ENCODE results near the gene C12orf57. TPM values are rescaled to one million over a fixed set of nuclear protein-coding genes. Genes with fewer than 3 reads are reported as not detected.

The C12orf57 gene
- total RNA-seq, 4 donors from 2014 or later = 303 to 452 (median 386) TPM

DNA sequence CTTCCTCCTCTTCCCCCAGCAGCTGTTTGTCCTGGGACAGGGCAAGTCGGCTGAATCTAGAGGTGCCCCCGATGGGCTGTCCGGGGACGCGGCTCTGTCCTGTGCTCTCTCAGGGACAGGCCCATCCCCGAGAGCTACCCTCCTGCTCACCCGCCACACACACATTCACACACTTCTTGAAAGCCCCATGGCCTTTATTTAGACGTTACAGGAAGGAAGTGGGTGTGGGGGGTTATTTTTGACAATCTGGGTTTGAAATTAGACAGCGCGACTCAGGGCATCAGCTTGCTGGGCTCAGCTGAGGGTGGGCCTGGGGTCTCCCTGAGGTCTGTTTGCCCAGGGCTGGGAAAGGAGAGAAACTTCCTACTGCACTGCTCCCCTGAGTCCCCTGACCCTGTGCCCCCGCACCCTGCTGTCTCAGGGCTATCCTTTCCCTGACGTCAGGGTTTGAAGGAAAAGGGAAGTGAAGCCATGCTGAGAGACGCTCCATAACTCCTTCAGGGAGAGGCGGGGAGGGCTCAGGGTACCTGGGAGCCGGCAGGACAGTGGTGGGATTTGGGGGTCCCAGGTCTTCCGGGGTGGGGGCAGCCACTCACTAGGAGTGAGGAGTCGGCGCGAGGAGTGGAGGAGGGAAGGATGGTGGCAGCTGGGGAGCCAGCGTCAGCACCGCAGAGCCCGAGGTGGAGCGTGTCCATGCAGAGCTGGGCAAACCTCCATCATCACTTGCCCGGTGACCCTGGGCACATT, 15.4 kb downstream of the C12orf57 start:
- intact Hi-C loops (cut with DNase I; ENCODE audit: low total_unique reads) = no loop called here
- peak; percentile 38 for TF ChIP-seq POLR2A (IDR thresholded peaks at IDR 0.05)
- peak in 1 of 3 donors; percentile 43 for TF ChIP-seq POLR2AphosphoS5 (IDR thresholded peaks at IDR 0.05)
- TF ChIP-seq, protein P1, sequence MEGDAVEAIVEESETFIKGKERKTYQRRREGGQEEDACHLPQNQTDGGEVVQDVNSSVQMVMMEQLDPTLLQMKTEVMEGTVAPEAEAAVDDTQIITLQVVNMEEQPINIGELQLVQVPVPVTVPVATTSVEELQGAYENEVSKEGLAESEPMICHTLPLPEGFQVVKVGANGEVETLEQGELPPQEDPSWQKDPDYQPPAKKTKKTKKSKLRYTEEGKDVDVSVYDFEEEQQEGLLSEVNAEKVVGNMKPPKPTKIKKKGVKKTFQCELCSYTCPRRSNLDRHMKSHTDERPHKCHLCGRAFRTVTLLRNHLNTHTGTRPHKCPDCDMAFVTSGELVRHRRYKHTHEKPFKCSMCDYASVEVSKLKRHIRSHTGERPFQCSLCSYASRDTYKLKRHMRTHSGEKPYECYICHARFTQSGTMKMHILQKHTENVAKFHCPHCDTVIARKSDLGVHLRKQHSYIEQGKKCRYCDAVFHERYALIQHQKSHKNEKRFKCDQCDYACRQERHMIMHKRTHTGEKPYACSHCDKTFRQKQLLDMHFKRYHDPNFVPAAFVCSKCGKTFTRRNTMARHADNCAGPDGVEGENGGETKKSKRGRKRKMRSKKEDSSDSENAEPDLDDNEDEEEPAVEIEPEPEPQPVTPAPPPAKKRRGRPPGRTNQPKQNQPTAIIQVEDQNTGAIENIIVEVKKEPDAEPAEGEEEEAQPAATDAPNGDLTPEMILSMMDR (IDR thresholded peaks at IDR 0.05) = no peak
- TF ChIP-seq EP300 (IDR thresholded peaks at IDR 0.05; ENCODE audit: low read depth) = no peak
- DNase-seq = peak; percentile 75
- H3K27ac ChIP-seq = peak overlapping the region; percentile 57 to 95 (median 91)
- 60 to 89% methylated on average over 3 to 24 of the region's 24 CpGs for WGBS, 2 donors (ENCODE audit: low coverage in 1 of 2)
- no peak overlapping the region for H3K4me3 ChIP-seq
- H3K4me1 ChIP-seq = peaks cover 19 to 55% (median 33%) of the 10 kb centered on the region in 4 donors
- no peaks in the 10 kb centered on the region for H3K36me3 ChIP-seq
- H3K9me3 ChIP-seq = no peaks in the 10 kb centered on the region
- in situ Hi-C loops (cut with MboI; ENCODE audit: low pct_ligation_motif_present in 1 of 4, low pct_unique_long_range_greater_than_20kb in 1 of 4, low sequenced_read_pairs in 3 of 4) = no loop called here
- no peaks in the 10 kb centered on the region for H3K27me3 ChIP-seq

DNA sequence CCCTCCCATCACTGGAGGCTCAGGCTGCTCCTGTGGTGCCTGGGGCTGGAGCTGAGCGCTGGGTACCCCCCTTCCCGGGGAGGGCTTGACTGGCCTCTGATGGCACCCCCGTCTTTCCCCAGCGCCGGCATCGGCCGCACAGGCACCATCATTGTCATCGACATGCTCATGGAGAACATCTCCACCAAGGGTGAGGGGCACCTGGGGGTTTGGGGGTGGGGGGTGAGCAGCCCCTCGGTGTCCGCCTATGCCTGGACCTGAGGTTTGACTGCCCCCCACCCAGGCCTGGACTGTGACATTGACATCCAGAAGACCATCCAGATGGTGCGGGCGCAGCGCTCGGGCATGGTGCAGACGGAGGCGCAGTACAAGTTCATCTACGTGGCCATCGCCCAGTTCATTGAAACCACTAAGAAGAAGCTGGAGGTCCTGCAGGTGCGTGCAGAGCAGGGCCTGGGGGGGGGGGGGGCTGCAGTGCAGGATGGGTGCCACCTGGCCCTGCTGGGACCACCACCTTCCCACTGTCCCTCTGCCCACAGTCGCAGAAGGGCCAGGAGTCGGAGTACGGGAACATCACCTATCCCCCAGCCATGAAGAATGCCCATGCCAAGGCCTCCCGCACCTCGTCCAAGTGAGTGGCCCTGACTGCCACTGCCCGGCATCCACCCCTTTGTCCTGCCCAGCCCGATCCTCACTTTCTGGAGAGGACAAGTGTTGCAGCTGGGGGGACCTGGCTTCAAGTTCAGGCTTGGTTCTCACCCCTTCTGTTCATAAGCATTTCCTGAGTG, 16.2 kb downstream of the C12orf57 start:
- Histone ChIP-seq H3K4me1 (peaks cover 23 to 55% (median 35%) of the 10 kb centered on the region in 4 donors), H3K9me3 (no peaks in the 10 kb centered on the region), H3K4me3 (no peak overlapping the region), H3K27ac (peak overlapping the region; percentile 89 to 95 (median 94)), H3K36me3 (no peaks in the 10 kb centered on the region), H3K27me3 (no peaks in the 10 kb centered on the region)
- in situ Hi-C loops (cut with MboI; ENCODE audit: low pct_ligation_motif_present in 1 of 4, low pct_unique_long_range_greater_than_20kb in 1 of 4, low sequenced_read_pairs in 3 of 4) (no loop called here), intact Hi-C loops (cut with DNase I; ENCODE audit: low total_unique reads) (loop anchor here (10.0 kb wide), 1 partner anchor 145 kb away; the partner anchor contains the start of gene C1RL)
- TF ChIP-seq POLR2AphosphoS5 (IDR thresholded peaks at IDR 0.05) = no peak
- TF ChIP-seq EP300 (IDR thresholded peaks at IDR 0.05; ENCODE audit: low read depth) = no peak
- TF ChIP-seq, protein P1 (IDR thresholded peaks at IDR 0.05) = no peak
- no peak for TF ChIP-seq POLR2A (IDR thresholded peaks at IDR 0.05)
- WGBS, 2 donors (ENCODE audit: low coverage in 1 of 2) = 86% methylated on average over 16 of the region's 26 CpGs; no CpG with 5 or more reads in 1 of the 2 donors
- no peak for DNase-seq

DNA sequence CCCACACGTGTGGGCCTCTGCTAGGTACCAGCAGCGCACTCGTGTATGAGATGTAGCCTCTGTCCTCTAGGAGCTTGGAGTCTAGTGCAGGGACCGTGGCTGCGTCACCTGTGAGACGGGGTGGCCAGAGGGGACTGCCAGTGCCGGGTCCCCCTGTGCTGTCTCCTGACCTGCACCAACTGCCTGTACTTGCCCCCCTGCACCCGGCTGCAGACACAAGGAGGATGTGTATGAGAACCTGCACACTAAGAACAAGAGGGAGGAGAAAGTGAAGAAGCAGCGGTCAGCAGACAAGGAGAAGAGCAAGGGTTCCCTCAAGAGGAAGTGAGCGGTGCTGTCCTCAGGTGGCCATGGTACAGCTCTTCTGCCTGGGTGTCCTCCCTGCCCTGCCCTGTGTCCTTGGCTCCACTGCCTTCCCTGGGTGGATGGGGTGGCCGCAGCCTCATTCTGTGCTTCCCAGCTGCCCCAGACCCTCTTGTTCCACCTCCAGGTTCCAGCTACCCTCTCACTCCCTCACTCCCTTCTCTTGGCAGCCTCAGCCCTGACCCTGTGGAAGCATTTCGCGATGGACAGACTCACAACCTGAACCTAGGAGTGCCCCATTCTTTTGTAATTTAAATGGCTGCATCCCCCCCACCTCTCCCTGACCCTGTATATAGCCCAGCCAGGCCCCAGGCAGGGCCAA, 16.9 kb downstream of the C12orf57 start:
- Histone ChIP-seq H3K27me3 (no peaks in the 10 kb centered on the region), H3K36me3 (peaks cover 0 to under 1% (median 0%) of the 10 kb centered on the region in 4 donors), H3K27ac (peak overlapping the region; percentile 89 to 95 (median 94)), H3K4me1 (peaks cover 23 to 57% (median 38%) of the 10 kb centered on the region in 4 donors), H3K9me3 (no peaks in the 10 kb centered on the region), H3K4me3 (peak overlapping the region in 2 of 4 donors; percentile 54 to 62)
- in situ Hi-C loops (cut with MboI; ENCODE audit: low pct_ligation_motif_present in 1 of 4, low pct_unique_long_range_greater_than_20kb in 1 of 4, low sequenced_read_pairs in 3 of 4) = no loop called here
- intact Hi-C loops (cut with DNase I; ENCODE audit: low total_unique reads) = loop anchor here (10.0 kb wide), 1 partner anchor 144 kb away; the partner anchor contains the start of gene C1RL
- 35 to 74% methylated on average over 2 to 12 of the region's 13 CpGs for WGBS, 2 donors (ENCODE audit: low coverage in 1 of 2)
- peak; percentile 58 for DNase-seq
- TF ChIP-seq POLR2AphosphoS5 (IDR thresholded peaks at IDR 0.05) = no peak
- TF ChIP-seq, protein P1 (IDR thresholded peaks at IDR 0.05) = peak in 1 of 5 experiments; percentile 35
- TF ChIP-seq EP300 (IDR thresholded peaks at IDR 0.05; ENCODE audit: low read depth) = no peak

All from transverse colon (tissue), 4 donors.